HUES6 (cell line): ENCODE measurements around the gene SMR3B.

Experiments
- H3K27ac ChIP-seq: 2 replicates; pipeline ENCODE4 v1.7.0; 2013; ENCODE audit warnings: low read depth, mild to moderate bottlenecking, low read length, inconsistent platforms
- H3K27me3 ChIP-seq: 2 replicates; pipeline ENCODE4 v1.6.1; 2013; ENCODE audit warnings: low read length; ENCODE audit not compliant: control insufficient read depth, insufficient read depth
- H3K36me3 ChIP-seq: 2 replicates; pipeline ENCODE4 v1.6.1; 2013; ENCODE audit warnings: low read length; ENCODE audit not compliant: control insufficient read depth, insufficient read depth
- H3K4me1 ChIP-seq: 2 replicates; pipeline ENCODE4 v1.6.1; 2013; ENCODE audit warnings: low read length; ENCODE audit not compliant: control insufficient read depth, insufficient read depth
- H3K4me3 ChIP-seq: 2 replicates; pipeline ENCODE4 v1.5.1; 2013; ENCODE audit warnings: low read depth, low read length
- H3K9ac ChIP-seq: one replicate; pipeline ENCODE4 v1.6.1; 2013; ENCODE audit warnings: mild to moderate bottlenecking, low read length
- H3K9me3 ChIP-seq: 2 replicates; pipeline ENCODE4 v1.6.1; 2013; ENCODE audit warnings: low read depth, low read length; ENCODE audit not compliant: control insufficient read depth, insufficient read depth

SMR3B gene

DNA sequence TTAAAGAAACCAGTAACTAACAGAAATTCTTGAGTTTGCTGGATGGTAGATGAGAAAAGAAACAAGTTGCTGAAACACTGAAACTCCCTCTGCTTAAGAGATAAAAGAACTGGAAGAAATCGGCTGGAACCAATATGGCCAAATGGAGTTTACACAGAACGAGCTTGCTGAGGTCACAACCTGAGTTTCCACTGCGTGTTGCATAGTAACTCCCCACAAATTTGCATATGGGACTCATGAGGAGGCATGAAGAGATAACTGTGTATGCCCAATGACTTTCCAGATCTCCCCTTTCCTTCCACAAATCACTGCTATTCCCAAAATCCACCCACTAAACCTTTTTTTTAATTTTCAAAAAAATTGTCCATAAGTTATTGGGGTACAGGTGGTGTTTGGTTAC lies 10.2 kb upstream of the SMR3B start:
- Histone ChIP-seq H3K9me3 (no peaks in the 10 kb centered on the region), H3K9ac (no peak overlapping the region)

GRCh38 chr4:70380578-70380977 lies 2.4 kb upstream of the SMR3B start:
- Histone ChIP-seq H3K9ac (no peak overlapping the region), H3K4me1 (no peaks in the 10 kb centered on the region), H3K27me3 (no peaks in the 10 kb centered on the region), H3K27ac (no peak overlapping the region), H3K4me3 (no peak overlapping the region), H3K9me3 (no peaks in the 10 kb centered on the region), H3K36me3 (no peaks in the 10 kb centered on the region)

More for the DNA sequence above, 10.2 kb upstream of the SMR3B start:
- no peaks in the 10 kb centered on the region for H3K4me1 ChIP-seq
- H3K4me3 ChIP-seq: no peak overlapping the region
- no peak overlapping the region for H3K27ac ChIP-seq
- no peaks in the 10 kb centered on the region for H3K27me3 ChIP-seq
- H3K36me3 ChIP-seq: no peaks in the 10 kb centered on the region

DNA sequence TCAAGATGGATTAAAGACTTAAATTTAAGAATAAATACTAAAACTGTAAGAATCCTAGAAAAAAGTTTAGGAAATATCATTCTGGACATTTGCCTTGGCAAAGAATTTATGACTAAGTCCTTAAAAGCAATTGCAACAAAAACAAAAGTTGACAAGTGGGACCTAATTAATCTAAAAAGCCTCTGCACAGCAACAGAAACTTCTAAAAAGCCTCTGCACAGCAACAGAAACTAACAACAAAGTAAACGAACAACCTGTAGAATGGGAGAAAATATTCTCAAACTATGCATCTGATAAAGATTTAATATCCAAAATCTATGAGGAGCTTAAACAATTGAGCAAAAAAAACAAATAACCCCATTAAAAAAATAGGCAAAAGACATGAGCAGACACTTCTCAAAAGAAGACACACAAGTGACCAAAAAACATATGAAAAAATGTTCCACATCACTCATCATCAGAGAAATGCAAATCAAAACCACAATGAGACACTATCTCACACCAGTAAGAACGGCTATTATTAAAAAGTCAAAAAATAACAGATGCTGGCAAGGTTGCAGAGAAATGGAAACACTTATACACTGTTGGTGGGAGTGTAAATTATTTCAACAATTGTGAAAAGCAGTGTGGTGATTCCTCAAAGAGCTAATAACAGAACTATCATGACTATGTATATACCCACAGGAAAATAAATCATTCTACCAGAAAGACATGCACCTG lies 9.3 kb downstream of the SMR3B start:
- Histone ChIP-seq H3K4me3 (no peak overlapping the region), H3K9ac (no peak overlapping the region), H3K9me3 (no peaks in the 10 kb centered on the region), H3K36me3 (no peaks in the 10 kb centered on the region), H3K27ac (no peak overlapping the region), H3K27me3 (no peaks in the 10 kb centered on the region), H3K4me1 (no peaks in the 10 kb centered on the region)

DNA sequence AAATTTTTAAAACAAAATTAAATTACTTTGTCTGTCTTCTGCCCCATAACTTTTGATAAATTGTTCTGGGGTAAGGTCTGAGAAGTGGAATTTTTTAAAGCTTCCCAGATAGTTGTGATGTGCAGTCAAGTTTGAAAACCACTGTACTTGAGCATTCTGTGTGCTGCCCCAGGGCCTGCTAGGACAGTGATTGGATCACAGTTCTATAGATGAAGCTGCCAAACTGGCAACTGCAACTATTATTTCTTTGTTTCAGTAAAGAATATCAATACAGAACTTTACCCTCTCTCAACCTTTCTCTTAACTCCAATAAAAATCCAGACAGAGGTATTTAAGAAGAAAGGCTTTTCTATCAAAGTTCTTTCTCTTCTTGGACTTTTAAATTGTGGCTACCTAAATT lies 14.6 kb downstream of the SMR3B start, which contains the start of gene OPRPN:
Gene OPRPN (plus strand): TSS at position 361 of the 400 bp plus-strand sequence. CDS start 1,346 bp downstream, outside the sequence.
- H3K36me3 ChIP-seq: no peaks in the 10 kb centered on the region
- H3K9ac ChIP-seq: no peak within 1 kb of the TSS
- H3K9me3 ChIP-seq: no peaks in the 10 kb centered on the region
- no peak within 1 kb of the TSS for H3K27ac ChIP-seq
- no peaks in the 10 kb centered on the region for H3K27me3 ChIP-seq
- no peak within 1 kb of the TSS for H3K4me3 ChIP-seq
- H3K4me1 ChIP-seq: no peaks in the 10 kb centered on the region

DNA sequence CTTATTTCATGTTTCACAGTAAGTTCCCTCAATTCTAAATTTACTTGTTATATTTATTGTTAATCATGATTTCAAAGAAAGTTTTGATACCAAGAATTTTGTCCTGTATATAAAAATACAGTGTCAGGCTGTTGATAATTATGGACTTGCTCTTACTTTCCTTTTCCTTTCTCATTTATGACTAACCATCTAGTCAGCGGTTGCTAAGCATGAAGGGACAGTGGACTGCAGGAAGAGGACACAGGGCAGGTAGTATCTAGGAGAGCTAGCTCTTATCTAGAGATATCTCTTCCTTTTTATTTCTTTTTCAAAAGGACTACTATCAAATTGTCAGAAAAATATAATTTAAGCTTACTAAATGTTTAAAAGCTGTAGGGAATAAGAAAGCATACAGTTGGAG lies 16.4 kb downstream of the SMR3B start:
- Histone ChIP-seq H3K27ac (no peak overlapping the region), H3K9ac (no peak overlapping the region)

DNA sequence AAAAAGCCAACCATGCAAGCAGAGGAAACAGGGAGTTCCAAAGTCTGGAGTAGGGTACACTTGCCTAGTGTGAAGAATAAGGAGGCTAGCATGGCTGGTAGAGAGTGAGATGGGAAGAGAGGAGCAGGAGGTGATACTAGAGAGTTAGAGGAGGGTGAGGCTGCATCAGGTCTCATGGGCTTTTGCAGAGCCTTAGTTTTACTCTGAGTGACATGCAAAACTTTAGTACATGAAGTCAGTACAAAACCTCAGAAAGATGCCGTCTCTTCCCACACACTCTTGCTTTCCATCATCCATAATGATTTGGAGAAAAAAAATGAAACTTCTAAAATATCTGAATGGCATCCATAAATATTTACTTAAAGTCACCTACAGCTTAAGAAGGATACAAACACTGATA lies 19.8 kb downstream of the SMR3B start:
- H3K9ac ChIP-seq: no peak overlapping the region
- H3K4me1 ChIP-seq: no peaks in the 10 kb centered on the region
- no peak overlapping the region for H3K27ac ChIP-seq
- no peak overlapping the region for H3K4me3 ChIP-seq
- H3K9me3 ChIP-seq: no peaks in the 10 kb centered on the region
- H3K27me3 ChIP-seq: no peaks in the 10 kb centered on the region
- H3K36me3 ChIP-seq: no peaks in the 10 kb centered on the region

More for the DNA sequence above, 16.4 kb downstream of the SMR3B start:
- Histone ChIP-seq H3K4me3 (no peak overlapping the region), H3K36me3 (no peaks in the 10 kb centered on the region), H3K9me3 (no peaks in the 10 kb centered on the region), H3K4me1 (no peaks in the 10 kb centered on the region), H3K27me3 (no peaks in the 10 kb centered on the region)

DNA sequence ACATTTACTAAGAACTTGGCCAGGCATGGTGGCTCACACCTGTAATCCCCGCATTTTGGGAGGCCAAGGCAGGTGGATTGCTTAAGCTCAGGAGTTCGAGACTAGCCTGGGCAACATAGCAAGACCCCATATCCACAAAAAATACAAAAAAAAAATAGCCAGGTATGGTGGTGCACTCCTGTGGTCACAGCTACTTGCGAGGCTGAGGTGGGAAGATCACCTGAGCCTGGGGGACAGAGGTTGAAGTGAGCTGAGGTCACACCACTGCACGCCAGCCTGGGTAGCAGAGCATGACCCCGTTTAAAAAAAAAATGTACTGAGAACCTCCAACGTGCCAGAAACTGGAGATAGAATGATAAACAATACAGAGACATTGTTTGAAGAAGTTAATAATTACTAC lies 22.8 kb downstream of the SMR3B start:
- Histone ChIP-seq H3K27ac (no peak overlapping the region), H3K4me3 (no peak overlapping the region), H3K36me3 (no peaks in the 10 kb centered on the region), H3K9me3 (no peaks in the 10 kb centered on the region), H3K9ac (no peak overlapping the region), H3K4me1 (no peaks in the 10 kb centered on the region), H3K27me3 (no peaks in the 10 kb centered on the region)

GRCh38 chr4:70425306-70425705 lies 42.4 kb downstream of the SMR3B start:
- Histone ChIP-seq H3K36me3 (no peaks in the 10 kb centered on the region), H3K4me1 (no peaks in the 10 kb centered on the region), H3K9me3 (peaks cover 12% of the 10 kb centered on the region), H3K4me3 (no peak overlapping the region), H3K27me3 (no peaks in the 10 kb centered on the region), H3K27ac (no peak overlapping the region), H3K9ac (no peak overlapping the region)

- Histone ChIP-seq H3K36me3 (no peaks in the 10 kb centered on the region), H3K9ac (no peak overlapping the region), H3K9me3 (peaks cover 12% of the 10 kb centered on the region), H3K27me3 (no peaks in the 10 kb centered on the region), H3K27ac (no peak overlapping the region), H3K4me3 (no peak overlapping the region), H3K4me1 (no peaks in the 10 kb centered on the region)
Measured at GRCh38 chr4:70426789-70427188, 43.9 kb downstream of the SMR3B start.

DNA sequence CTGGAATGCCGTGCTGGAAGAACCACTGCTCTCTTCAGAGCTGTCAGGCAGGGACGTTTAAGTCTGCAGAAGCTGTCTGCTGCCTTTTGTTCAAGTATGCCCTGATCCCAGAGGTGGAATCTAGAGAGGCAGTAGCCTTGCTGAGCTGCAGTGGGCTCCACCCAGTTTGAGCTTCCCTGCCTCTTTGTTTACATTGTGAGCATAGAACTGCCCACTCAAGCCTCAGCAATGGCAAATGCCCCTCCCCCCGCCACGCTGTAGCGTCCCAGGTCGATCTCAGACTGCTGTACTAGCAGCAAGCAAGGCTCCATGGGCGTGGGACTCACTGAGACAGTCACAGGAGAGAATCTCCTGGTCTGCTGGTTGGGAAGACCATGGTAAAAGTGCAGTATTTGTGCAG lies 54.3 kb downstream of the SMR3B start:
- H3K4me3 ChIP-seq: peak overlapping the region; percentile 41; the same call in 1 of the 2 replicates

More for the DNA sequence above, 54.3 kb downstream of the SMR3B start:
- no peak overlapping the region for H3K27ac ChIP-seq
- H3K4me1 ChIP-seq: peaks cover 3% of the 10 kb centered on the region; the same call in 1 of the 2 replicates
- no peaks in the 10 kb centered on the region for H3K36me3 ChIP-seq
- H3K9ac ChIP-seq: no peak overlapping the region
- H3K27me3 ChIP-seq: no peaks in the 10 kb centered on the region
- H3K9me3 ChIP-seq: no peaks in the 10 kb centered on the region
